DOHH2 (cell line): ENCODE data around the gene NHLRC3.

ENCODE experiments used
- H3F3A ChIP-seq: fragments of 200-600 bp; sonication (generic), shearing (Covaris generic); 2 replicates; pipeline ENCODE4 v1.6.0; 2016; ENCODE audit warnings: antibody characterized with exemption, mild to moderate bottlenecking; ENCODE audit not compliant: control insufficient read depth, insufficient read depth
- H3K27ac ChIP-seq: fragments of 200-600 bp; sonication (generic); 2 replicates; pipeline ENCODE4 v1.5.1; 2014; ENCODE audit warnings: low read depth, mild to moderate bottlenecking, low read length, moderate library complexity
- H3K27me3 ChIP-seq: fragments of 200-600 bp; sonication (generic); 2 replicates; pipeline ENCODE4 v1.6.1; 2014; ENCODE audit warnings: mild to moderate bottlenecking, low read length, mixed read lengths; ENCODE audit not compliant: control insufficient read depth
- H3K36me3 ChIP-seq: fragments of 200-600 bp; sonication (generic); 2 replicates; pipeline ENCODE4 v1.6.1; 2014; ENCODE audit warnings: mild to moderate bottlenecking, low read length, moderate library complexity, mixed read lengths; ENCODE audit not compliant: control insufficient read depth
- H3K4me1 ChIP-seq: fragments of 200-600 bp; sonication (generic); 2 replicates; pipeline ENCODE4 v1.6.1; 2014; ENCODE audit warnings: mild to moderate bottlenecking, low read length, mixed read lengths; ENCODE audit not compliant: control insufficient read depth
- H3K4me2 ChIP-seq: fragments of 200-600 bp; sonication (generic); 2 replicates; pipeline ENCODE4 v1.6.0; 2014; ENCODE audit warnings: mild to moderate bottlenecking, low read length, moderate library complexity
- H3K4me3 ChIP-seq: fragments of 200-600 bp; sonication (generic); 2 replicates; pipeline ENCODE4 v1.5.1; 2014; ENCODE audit warnings: mild to moderate bottlenecking, low read length, mixed read lengths
- H3K79me2 ChIP-seq: fragments of 200-600 bp; sonication (generic); 2 replicates; pipeline ENCODE4 v1.6.1; 2014; ENCODE audit warnings: mild to moderate bottlenecking, low read length, mixed read lengths; ENCODE audit not compliant: control insufficient read depth
- H3K9me2 ChIP-seq: fragments of 200-600 bp; sonication (generic); replicated peaks from 2 replicates; pipeline ENCODE4 v1.6.1; 2014; ENCODE audit warnings: mild to moderate bottlenecking, low read length, mixed read lengths; ENCODE audit not compliant: control insufficient read depth
- H3K9me3 ChIP-seq: fragments of 200-600 bp; sonication (generic); 2 replicates; pipeline ENCODE4 v1.6.1; 2014; ENCODE audit warnings: antibody characterized with exemption, low read length, mixed read lengths; ENCODE audit not compliant: control insufficient read depth, insufficient read depth
- H4K20me1 ChIP-seq: fragments of 200-600 bp; sonication (generic); 2 replicates; pipeline ENCODE4 v1.6.0; 2014; ENCODE audit warnings: low read depth, mild to moderate bottlenecking, antibody characterized with exemption, low read length, moderate library complexity; ENCODE audit not compliant: control insufficient read depth, insufficient read depth
- CTCF ChIP-seq: fragments of 200-600 bp; sonication (generic); IDR thresholded peaks from one replicate; pipeline ENCODE4 v1.5.1; 2014; ENCODE audit warnings: antibody characterized with exemption, mild to moderate bottlenecking, low read depth, low read length; ENCODE audit not compliant: poor library complexity, severe bottlenecking
- EZH2phosphoT487 ChIP-seq: fragments of 200-600 bp; sonication (generic); IDR thresholded peaks from 2 replicates; pipeline ENCODE4 v1.6.1; 2017; ENCODE audit warnings: borderline replicate concordance, mild to moderate bottlenecking, antibody characterized with exemption, low read length, moderate library complexity, mixed read lengths

The NHLRC3 gene

DNA sequence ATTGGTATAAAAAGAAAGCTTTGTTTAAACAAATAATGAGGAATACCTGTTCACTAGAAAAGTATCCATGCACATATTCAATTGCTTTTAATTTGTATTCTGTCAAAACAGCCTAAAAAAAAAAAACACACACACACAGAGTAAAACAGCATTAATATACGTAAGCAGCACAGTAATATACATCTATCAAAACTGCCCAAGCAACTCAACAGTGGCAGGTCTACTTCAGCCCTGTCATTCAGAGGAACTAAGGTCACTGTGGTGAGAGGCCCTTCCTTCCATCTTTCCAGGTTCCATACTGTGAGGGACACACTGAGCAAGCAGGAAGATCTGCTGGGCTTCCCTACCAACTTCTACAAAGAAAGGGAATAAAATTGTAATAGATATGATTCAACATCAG is 4.2 kb upstream of the NHLRC3 start:
- H3K4me3 ChIP-seq, result no peak overlapping the region
- no peaks in the 10 kb centered on the region for H3K9me3 ChIP-seq
- peaks cover 18% of the 10 kb centered on the region for H3K4me1 ChIP-seq
- H3K36me3 ChIP-seq, result peaks cover 41% of the 10 kb centered on the region
- H3K79me2 ChIP-seq, result peaks cover 82% of the 10 kb centered on the region
- H3F3A ChIP-seq, result no peaks in the 10 kb centered on the region
- H3K27ac ChIP-seq, result no peak overlapping the region
- H3K27me3 ChIP-seq, result no peaks in the 10 kb centered on the region
- TF ChIP-seq EZH2phosphoT487 (no peak), CTCF (no peak)
- H4K20me1 ChIP-seq, result no peaks in the 10 kb centered on the region
- peak overlapping the region; percentile 85 for H3K4me2 ChIP-seq
- no peaks in the 10 kb centered on the region for H3K9me2 ChIP-seq

- Histone ChIP-seq H3K79me2 (peaks cover 87% of the 10 kb centered on the region), H3K27ac (no peak overlapping the region), H4K20me1 (no peaks in the 10 kb centered on the region), H3K4me3 (peak overlapping the region; percentile 81), H3K36me3 (peaks cover 35% of the 10 kb centered on the region), H3K4me1 (peaks cover 25% of the 10 kb centered on the region), H3K27me3 (no peaks in the 10 kb centered on the region), H3K9me3 (no peaks in the 10 kb centered on the region), H3K9me2 (no peaks in the 10 kb centered on the region), H3K4me2 (peak overlapping the region; percentile 85), H3F3A (no peaks in the 10 kb centered on the region)
- TF ChIP-seq EZH2phosphoT487 (no peak), CTCF (no peak)
Measured at GRCh38 chr13:39035204-39035603, 3.1 kb upstream of the NHLRC3 start.

GRCh38 chr13:39035799-39036198 is 2.5 kb upstream of the NHLRC3 start:
- no peak for TF ChIP-seq CTCF
- TF ChIP-seq EZH2phosphoT487, result no peak
- peaks cover 30% of the 10 kb centered on the region for H3K4me1 ChIP-seq
- peak overlapping the region; percentile 85 for H3K4me2 ChIP-seq
- peak overlapping the region; percentile 81 for H3K4me3 ChIP-seq
- H4K20me1 ChIP-seq, result no peaks in the 10 kb centered on the region
- peaks cover 87% of the 10 kb centered on the region for H3K79me2 ChIP-seq
- no peaks in the 10 kb centered on the region for H3K9me2 ChIP-seq
- 0 out of 2 replicates have a peak, but pooled peaks cover 3% of the 10 kb centered on the region for H3F3A ChIP-seq
- H3K27me3 ChIP-seq, result no peaks in the 10 kb centered on the region
- H3K27ac ChIP-seq, result peak overlapping the region; percentile 62; the same call in 1 of the 2 replicates
- peaks cover 33% of the 10 kb centered on the region for H3K36me3 ChIP-seq
- no peaks in the 10 kb centered on the region for H3K9me3 ChIP-seq

DNA sequence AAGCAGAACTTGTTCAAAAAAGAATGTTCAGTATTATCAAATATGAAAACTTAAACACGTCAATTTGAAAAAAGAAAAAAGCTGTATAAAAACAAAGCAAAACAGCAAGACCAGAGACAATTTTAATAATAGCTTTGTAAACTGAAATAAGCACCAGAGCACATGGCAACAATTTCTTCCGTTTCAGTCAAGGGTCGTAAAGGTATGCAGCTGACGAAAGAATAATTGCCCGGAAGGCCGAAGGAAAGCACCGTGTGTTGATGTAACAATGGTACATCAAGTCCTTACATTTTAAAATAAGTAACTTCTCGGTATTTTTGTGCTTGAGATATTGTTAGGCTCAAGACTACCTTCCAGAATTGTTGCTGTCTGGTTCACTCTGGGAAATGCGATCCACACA is 2.0 kb upstream of the NHLRC3 start:
- no peaks in the 10 kb centered on the region for H3K9me2 ChIP-seq
- H3K36me3 ChIP-seq, result peaks cover 32% of the 10 kb centered on the region
- no peaks in the 10 kb centered on the region for H3K27me3 ChIP-seq
- peaks cover 30% of the 10 kb centered on the region for H3K4me1 ChIP-seq
- no peaks in the 10 kb centered on the region for H4K20me1 ChIP-seq
- peak overlapping the region; percentile 62; the same call in 1 of the 2 replicates for H3K27ac ChIP-seq
- peak overlapping the region; percentile 85 for H3K4me2 ChIP-seq
- TF ChIP-seq EZH2phosphoT487, result no peak
- TF ChIP-seq CTCF, result no peak
- no peaks in the 10 kb centered on the region for H3K9me3 ChIP-seq
- peaks cover 84% of the 10 kb centered on the region for H3K79me2 ChIP-seq
- peak overlapping the region; percentile 81 for H3K4me3 ChIP-seq
- 0 out of 2 replicates have a peak, but pooled peaks cover 3% of the 10 kb centered on the region for H3F3A ChIP-seq
